Large intestine (tissue), 3 donors: Measurements from ENCODE around the gene KIFAP3. TPM values are rescaled to one million over a fixed set of nuclear protein-coding genes. Genes with fewer than 3 reads are reported as not detected.
"Not testable (repeated sequence)": the region's sequence is repeated elsewhere in the genome, so short reads cannot be mapped to it uniquely, and the experiment has no call there.

Experiments used
- DNase-seq, 2 donors: peaks; one replicate each; pipeline versions ENCODE4 v3.0.0 to v3.0.0-alpha.2; 2013
- H3K27ac ChIP-seq: one replicate; pipeline ENCODE4 v1.5.1; 2013; ENCODE audit warnings: low read length
- H3K27me3 ChIP-seq: 2 replicates; pipeline ENCODE4 v1.6.1; 2013; ENCODE audit warnings: low read length; ENCODE audit not compliant: control insufficient read depth, insufficient read depth
- H3K36me3 ChIP-seq: 2 replicates; pipeline ENCODE4 v1.6.1; 2013; ENCODE audit warnings: low read length; ENCODE audit not compliant: control insufficient read depth, insufficient read depth
- H3K4me1 ChIP-seq: one replicate; pipeline ENCODE4 v1.6.1; 2013; ENCODE audit warnings: low read length; ENCODE audit not compliant: control insufficient read depth, insufficient read depth
- H3K4me3 ChIP-seq: one replicate; pipeline ENCODE4 v1.5.1; 2013; ENCODE audit warnings: low read length
- H3K9me3 ChIP-seq: one replicate; pipeline ENCODE4 v1.6.1; 2013; ENCODE audit warnings: mild to moderate bottlenecking, low read depth, low read length, moderate library complexity; ENCODE audit not compliant: control insufficient read depth
- WGBS: methylation state at CpG from one replicate; pipeline ENCODE4 v1.1.5; 2013; ENCODE audit warnings: low lambda C conversion rate; ENCODE audit not compliant: insufficient coverage; 5-methylcytosine and 5-hydroxymethylcytosine counted together
- polyA plus RNA-seq: library from polyadenylated mRNA; unstranded; fragments of 120-200 nt; gene quantifications from one replicate; pipeline ENCODE4 v1.2.1, GENCODE V29; 2013

The KIFAP3 gene
- polyA plus RNA-seq, 1 donor = 24.5 TPM

GRCh38 chr1:170027760-170028159 is 46.7 kb downstream of the KIFAP3 start:
- Histone ChIP-seq H3K27me3 (no peaks in the 10 kb centered on the region), H3K27ac (no peak overlapping the region), H3K4me1 (no peaks in the 10 kb centered on the region), H3K4me3 (no peak overlapping the region), H3K36me3 (peaks cover 2% of the 10 kb centered on the region), H3K9me3 (peaks cover 5% of the 10 kb centered on the region)
- WGBS = 100% methylated on average over 2 of the region's 3 CpGs
- no peak for DNase-seq

- WGBS = 100% methylated on average over 2 of the region's 2 CpGs
- Histone ChIP-seq H3K36me3 (peaks cover 6% of the 10 kb centered on the region), H3K27ac (no peak overlapping the region), H3K4me3 (no peak overlapping the region), H3K27me3 (no peaks in the 10 kb centered on the region), H3K4me1 (no peaks in the 10 kb centered on the region), H3K9me3 (no peaks in the 10 kb centered on the region)
- DNase-seq = no peak
These were observed 53.6 kb downstream of the KIFAP3 start for GRCh38 chr1:170020859-170021258.

- 100% methylated on average over 2 of the region's 2 CpGs for WGBS
- no peak for DNase-seq
- Histone ChIP-seq H3K27me3 (no peaks in the 10 kb centered on the region), H3K36me3 (peaks cover 9% of the 10 kb centered on the region), H3K27ac (no peak overlapping the region), H3K4me3 (no peak overlapping the region), H3K9me3 (no peaks in the 10 kb centered on the region), H3K4me1 (no peaks in the 10 kb centered on the region)
These were observed 57.0 kb downstream of the KIFAP3 start for GRCh38 chr1:170017478-170017877.

GRCh38 chr1:170012920-170013319 is 61.6 kb downstream of the KIFAP3 start:
- Histone ChIP-seq H3K27me3 (no peaks in the 10 kb centered on the region), H3K4me1 (no peaks in the 10 kb centered on the region), H3K4me3 (no peak overlapping the region), H3K27ac (no peak overlapping the region), H3K9me3 (no peaks in the 10 kb centered on the region), H3K36me3 (peaks cover 9% of the 10 kb centered on the region)
- no CpG with 5 or more reads among the region's 5 CpGs for WGBS
- DNase-seq = no peak

- H3K27me3 ChIP-seq = no peaks in the 10 kb centered on the region
- no peaks in the 10 kb centered on the region for H3K9me3 ChIP-seq
- no peaks in the 10 kb centered on the region for H3K4me1 ChIP-seq
- H3K27ac ChIP-seq = no peak overlapping the region
- 71% methylated on average over 1 of the region's 1 CpG for WGBS
- H3K4me3 ChIP-seq = no peak overlapping the region
- DNase-seq = peak in 1 of 2 donors; percentile 3
- peaks cover 2% of the 10 kb centered on the region for H3K36me3 ChIP-seq
These were observed 64.1 kb downstream of the KIFAP3 start for GRCh38 chr1:170010443-170010842.

- H3K9me3 ChIP-seq = no peaks in the 10 kb centered on the region
- peaks cover 2% of the 10 kb centered on the region for H3K36me3 ChIP-seq
- 100% methylated on average over 1 of the region's 2 CpGs for WGBS
- no peaks in the 10 kb centered on the region for H3K4me1 ChIP-seq
- no peak overlapping the region for H3K4me3 ChIP-seq
- DNase-seq = no peak
- no peaks in the 10 kb centered on the region for H3K27me3 ChIP-seq
- no peak overlapping the region for H3K27ac ChIP-seq
These were observed 64.9 kb downstream of the KIFAP3 start for GRCh38 chr1:170009551-170009950.

GRCh38 chr1:170008745-170009144 is 65.8 kb downstream of the KIFAP3 start:
- not testable (repeated sequence) for H3K9me3 ChIP-seq, H3K27me3 ChIP-seq, H3K27ac ChIP-seq, H3K4me1 ChIP-seq, DNase-seq, H3K36me3 ChIP-seq, H3K4me3 ChIP-seq
- no CpG with 5 or more reads among the region's 2 CpGs for WGBS

- H3K4me3 ChIP-seq, H3K27ac ChIP-seq: not testable (repeated sequence)
These were observed 71.1 kb downstream of the KIFAP3 start for GRCh38 chr1:170003270-170003835.

GRCh38 chr1:170001266-170001665 is 73.2 kb downstream of the KIFAP3 start:
- no CpG with 5 or more reads among the region's 2 CpGs for WGBS
- no peaks in the 10 kb centered on the region for H3K9me3 ChIP-seq
- H3K27me3 ChIP-seq = no peaks in the 10 kb centered on the region
- no peak overlapping the region for H3K27ac ChIP-seq
- no peak overlapping the region for H3K4me3 ChIP-seq
- H3K36me3 ChIP-seq = peaks cover 3% of the 10 kb centered on the region
- H3K4me1 ChIP-seq = no peaks in the 10 kb centered on the region
- peak in 1 of 2 donors; percentile 2 for DNase-seq

More at GRCh38 chr1:170003270-170003835, 71.1 kb downstream of the KIFAP3 start:
- WGBS = no CpG with 5 or more reads among the region's 7 CpGs
- H3K36me3 ChIP-seq, H3K4me1 ChIP-seq, DNase-seq, H3K9me3 ChIP-seq, H3K27me3 ChIP-seq: not testable (repeated sequence)

- peaks cover 3% of the 10 kb centered on the region for H3K36me3 ChIP-seq
- DNase-seq = no peak
- H3K27ac ChIP-seq = no peak overlapping the region
- no peaks in the 10 kb centered on the region for H3K4me1 ChIP-seq
- no peaks in the 10 kb centered on the region for H3K9me3 ChIP-seq
- H3K4me3 ChIP-seq = no peak overlapping the region
- WGBS = 100% methylated on average over 1 of the region's 2 CpGs
- no peaks in the 10 kb centered on the region for H3K27me3 ChIP-seq
These were observed 74.7 kb downstream of the KIFAP3 start for GRCh38 chr1:169999761-170000160.

GRCh38 chr1:169999331-169999741 is 75.2 kb downstream of the KIFAP3 start:
- Histone ChIP-seq H3K4me3 (no peak overlapping the region), H3K4me1 (no peaks in the 10 kb centered on the region), H3K27me3 (no peaks in the 10 kb centered on the region), H3K9me3 (no peaks in the 10 kb centered on the region), H3K27ac (no peak overlapping the region), H3K36me3 (peaks cover 3% of the 10 kb centered on the region)
- WGBS = 80% methylated on average over 1 of the region's 4 CpGs
- no peak for DNase-seq
